Pons (tissue), 1 donor: Measurements from ENCODE around the gene LMO3.

ENCODE experiments used
- DNase-seq: peaks from one replicate; pipeline ENCODE4 v3.0.0-alpha.2; 2016; ENCODE audit warnings: low spot score

The LMO3 gene

GRCh38 chr12:16606117-16606200 lies at the start of gene LMO3:
Gene LMO3, minus strand, starts transcription at chr12:16606162. Its CDS starts 5,302 bp downstream, at chr12:16600860.
- DNase-seq, result no peak

DNA sequence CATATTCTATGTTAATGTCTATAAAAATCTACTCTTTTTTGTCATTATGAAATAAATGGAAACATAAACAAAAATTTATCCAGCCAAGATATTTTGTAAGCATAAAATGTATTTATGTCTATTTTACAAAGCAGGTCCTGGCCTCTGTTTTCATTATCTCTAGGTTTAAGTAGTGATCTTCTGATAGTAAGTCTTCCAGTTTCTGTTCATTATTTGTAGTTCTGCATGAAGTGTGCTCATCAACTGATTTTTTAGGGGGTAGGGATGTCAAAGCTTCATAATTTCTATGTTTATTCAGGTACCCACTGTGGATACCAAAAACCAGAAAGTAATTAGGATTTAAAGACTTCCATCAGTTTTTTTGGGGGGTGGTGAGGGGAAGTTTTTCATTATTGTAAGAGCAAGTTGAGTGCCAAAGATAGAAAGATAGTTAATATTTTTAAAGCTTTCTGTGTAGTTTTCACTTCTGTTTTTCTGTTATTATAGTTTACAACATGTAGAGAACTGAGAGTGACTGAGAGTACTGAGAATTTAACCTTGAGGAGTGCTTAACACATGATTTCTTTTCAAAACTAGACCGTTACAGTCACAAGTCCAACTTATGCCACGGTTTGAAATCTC lies 30.6 kb upstream of the LMO3 start:
- no peak for DNase-seq

DNA sequence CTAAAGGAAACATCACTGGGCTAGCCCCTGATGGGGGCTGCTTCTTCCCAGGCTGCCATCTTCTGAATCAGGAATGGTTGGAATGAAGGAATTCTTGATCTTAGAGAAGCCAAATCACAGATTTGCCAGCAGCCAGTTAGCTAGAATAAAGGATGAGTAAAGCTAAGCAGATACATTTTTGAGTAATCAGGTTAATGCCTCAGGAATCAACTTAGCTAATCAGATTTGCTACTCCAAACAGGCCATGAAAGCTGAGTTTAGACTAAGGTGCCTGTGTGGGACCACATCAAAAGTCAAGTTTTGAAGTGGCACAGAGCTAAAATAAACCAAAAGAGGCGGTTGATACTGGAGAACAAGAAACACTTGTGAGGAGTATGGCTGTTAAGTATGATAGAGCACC lies 28.8 kb upstream of the LMO3 start:
- DNase-seq, result no peak

DNA sequence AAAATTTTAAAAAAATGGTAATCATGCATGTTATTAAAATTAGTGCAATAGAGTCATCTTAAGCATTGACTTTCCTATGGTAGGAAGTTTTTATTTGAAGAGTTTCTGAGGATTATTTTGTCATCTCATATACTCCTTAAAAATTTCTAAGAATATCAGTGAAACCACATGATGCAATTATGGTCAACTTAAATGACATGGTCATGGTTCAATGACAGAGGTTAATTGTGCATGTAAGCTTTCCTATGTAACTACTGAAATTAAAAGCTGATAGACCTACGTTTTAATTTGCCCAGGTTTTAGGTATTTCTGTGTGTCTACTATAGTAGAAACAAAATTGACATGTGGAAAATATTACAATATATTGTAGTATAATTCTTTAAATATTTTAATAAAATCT lies 21.0 kb upstream of the LMO3 start:
- DNase-seq, result no peak

- peak; percentile 3 for DNase-seq
These were observed 16.4 kb upstream of the LMO3 start for GRCh38 chr12:16622338-16622737.

- DNase-seq, result no peak
These were observed 13.6 kb upstream of the LMO3 start for GRCh38 chr12:16619537-16619936.

DNA sequence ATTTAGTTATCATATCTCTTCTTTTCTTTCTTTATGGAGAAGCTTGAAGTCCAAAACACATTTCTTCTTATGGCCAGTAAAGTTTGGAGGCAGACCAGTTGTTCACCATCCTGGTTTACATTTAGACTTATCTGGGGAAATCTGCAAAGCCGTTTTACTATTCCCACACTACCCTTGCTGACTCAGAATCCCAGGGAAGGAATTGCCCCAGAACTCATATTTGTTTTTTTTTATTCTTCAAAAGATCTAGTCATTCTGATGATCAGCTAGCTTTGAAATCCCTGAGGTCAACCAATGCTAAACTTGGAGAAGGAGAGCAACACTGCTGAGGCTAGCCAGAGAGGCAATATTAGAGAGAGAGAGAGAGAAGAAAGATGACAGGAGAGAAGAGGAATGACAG lies 12.3 kb upstream of the LMO3 start:
- no peak for DNase-seq

GRCh38 chr12:16613199-16613598 lies 7.2 kb upstream of the LMO3 start:
- DNase-seq, result no peak

DNA sequence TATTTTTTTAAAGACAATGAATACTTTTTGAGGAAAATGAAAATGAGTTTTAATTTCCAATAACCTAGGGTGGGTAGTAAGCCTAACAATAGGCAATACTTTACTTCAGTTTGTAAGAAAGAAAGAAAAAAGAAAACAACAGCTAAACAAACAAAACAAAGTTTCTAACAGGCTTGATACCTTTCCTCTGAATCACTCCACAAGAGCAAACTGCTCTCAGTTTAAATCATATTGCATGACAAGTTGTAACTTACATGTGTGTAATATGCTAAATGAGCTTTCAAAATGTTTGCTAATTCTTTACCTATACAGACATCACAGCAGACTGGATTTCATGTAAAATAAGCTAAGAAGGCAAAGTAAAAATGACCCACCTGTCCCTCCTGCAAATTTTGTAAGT lies 6.7 kb upstream of the LMO3 start:
- DNase-seq, result no peak

- DNase-seq, result no peak
These were observed 5.2 kb upstream of the LMO3 start for GRCh38 chr12:16611146-16611545.

- no peak for DNase-seq
These were observed 4.8 kb upstream of the LMO3 start for GRCh38 chr12:16610743-16611142.

DNA sequence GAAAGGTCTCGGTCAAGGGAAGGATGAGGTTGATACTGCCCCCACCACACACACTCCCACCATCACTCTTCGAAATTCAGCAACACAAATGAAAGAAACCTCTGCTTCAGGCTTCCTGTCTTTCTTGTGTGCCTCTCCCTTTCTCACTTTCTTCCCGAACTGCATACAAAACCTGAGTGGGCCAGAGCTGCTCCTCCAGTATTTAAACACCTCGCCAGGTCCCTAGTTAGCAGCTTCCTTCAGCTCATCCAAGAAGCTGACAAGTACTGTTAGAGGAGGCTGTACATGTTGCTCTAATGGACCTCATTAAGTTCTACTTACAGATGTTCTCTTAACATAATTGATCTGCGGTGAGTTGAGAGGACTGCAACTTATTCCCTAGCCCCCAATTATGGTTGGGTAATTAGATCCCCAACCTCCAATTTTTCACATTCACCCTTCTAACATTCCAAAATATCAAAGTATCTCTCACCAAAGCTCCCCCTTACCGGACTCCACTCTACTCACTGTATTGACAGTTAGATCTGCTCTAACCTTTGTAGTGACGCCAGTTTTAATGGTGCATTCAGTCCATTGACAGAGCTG lies 4.1 kb upstream of the LMO3 start:
- DNase-seq, result no peak

- no peak for DNase-seq
These were observed 3.1 kb upstream of the LMO3 start for GRCh38 chr12:16608946-16609539.

GRCh38 chr12:16607906-16608775 lies 2.2 kb upstream of the LMO3 start:
- no peak for DNase-seq

DNA sequence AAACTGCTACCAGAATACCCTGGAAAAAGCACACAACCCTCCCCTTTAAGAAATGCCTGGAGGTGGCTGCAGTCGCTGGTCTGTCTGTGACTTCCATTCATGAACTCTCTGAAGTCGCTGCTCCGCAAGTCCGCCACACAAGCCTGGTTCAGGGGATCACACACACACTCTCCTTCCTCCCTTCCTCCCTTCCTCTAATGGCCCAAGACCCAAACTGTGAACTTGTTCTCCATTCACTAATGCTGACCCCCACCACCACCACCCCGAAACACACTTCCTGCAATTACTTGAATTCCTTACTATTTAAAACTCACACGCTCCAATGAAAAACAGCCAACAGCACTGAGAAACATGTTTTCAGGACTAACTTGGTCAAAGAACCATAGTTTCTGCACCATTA lies 1.0 kb upstream of the LMO3 start:
- no peak for DNase-seq

DNA sequence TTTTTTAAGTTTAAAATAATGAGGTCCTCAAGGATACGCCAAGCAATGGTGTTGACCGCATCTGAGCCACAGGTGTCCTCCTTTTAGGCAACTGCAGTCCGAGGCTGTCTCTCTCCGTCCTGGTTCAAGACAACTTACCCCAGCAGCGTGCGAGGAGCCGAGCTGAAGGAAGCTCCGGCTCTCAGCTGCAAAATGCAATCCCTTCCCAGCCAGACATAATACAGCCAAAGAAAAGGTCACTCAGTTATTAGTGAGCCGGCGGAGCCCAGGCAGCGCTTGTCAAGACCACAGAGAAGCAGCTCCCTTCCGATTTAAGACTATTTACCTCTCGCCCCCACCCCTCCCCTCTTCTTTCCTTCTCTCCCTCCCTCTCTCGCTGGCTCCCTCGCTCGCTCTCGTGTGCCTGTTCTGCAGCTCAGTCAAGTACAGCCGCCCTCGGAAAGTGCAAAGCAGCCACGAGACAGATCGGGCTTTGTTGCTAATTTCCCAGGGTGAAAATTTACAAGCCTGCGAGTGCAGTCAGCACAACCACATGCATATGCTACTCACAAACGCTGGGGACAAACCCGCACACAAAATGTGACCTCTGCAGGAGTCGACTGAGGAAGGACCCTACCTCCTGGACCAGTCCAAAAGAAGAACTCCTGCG lies 363 bp upstream of the LMO3 start:
- DNase-seq, result peak; percentile 63

DNA sequence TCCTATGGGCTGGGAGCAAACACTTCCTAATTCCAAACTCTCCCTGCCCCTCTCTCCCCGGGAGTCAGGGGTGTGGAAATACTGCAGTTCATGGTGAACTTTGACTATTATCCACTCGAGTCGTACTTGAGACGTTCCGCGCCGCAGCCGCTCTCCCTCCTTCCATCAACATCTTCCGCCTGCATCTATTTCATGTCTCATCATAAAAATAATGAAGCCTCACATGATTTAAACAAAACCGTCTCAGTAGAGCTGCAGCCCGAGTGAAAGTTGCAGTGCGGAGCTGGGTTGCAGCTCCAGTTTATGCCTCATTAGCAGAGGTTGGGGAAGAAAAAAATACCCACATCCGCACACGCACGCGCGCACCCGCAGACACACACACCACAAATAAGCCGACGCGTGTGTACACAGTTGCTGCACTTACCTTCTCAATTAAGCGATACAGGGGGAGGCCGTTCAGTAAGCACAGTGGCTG lies 283 bp downstream of the LMO3 start:
- no peak for DNase-seq

DNA sequence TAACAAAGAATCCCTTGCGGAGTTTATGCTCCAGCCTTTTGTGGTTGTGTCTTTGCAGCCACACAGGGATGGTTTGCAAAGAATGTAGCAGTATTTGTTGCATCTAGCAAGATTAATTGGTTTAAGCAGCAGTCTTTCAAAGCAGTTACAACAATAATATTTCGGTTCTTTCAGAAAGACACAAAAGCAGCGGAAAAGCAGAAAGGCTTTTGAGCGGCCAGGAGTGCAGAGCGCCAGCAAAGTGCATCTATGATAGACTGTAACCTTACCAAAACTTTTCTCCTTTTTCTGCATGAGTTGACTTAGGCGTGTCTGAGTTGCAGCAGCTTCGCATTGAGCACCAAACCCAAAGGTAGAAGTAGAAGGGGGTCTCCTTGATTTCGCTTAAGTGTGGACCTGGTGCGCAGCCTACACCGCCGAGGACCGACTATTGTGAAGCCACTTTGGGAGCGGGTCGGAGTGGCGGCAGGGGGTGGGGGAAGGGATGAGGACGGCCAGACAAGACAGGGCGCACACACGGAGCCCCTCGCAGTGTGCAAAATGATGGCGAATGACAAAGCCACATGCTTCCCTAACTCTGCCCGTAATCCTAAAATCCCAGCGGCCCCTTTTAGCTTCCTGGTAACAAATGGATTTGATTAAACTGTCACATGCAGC lies 1.2 kb downstream of the LMO3 start:
- no peak for DNase-seq

GRCh38 chr12:16603916-16604575 lies 1.9 kb downstream of the LMO3 start:
- DNase-seq, result no peak

- DNase-seq, result no peak
These were observed 2.6 kb downstream of the LMO3 start for GRCh38 chr12:16603260-16603915.

- no peak for DNase-seq
These were observed 3.5 kb downstream of the LMO3 start for GRCh38 chr12:16602412-16602811.
